Measurements from ENCODE around the gene HECTD4. TPM values are rescaled to one million over a fixed set of nuclear protein-coding genes. Genes with fewer than 3 reads are reported as not detected.
"Not testable (repeated sequence)": the region's sequence is repeated elsewhere in the genome, so short reads cannot be mapped to it uniquely, and the experiment has no call there.

HECTD4 gene
- total RNA-seq, 2 donors from 2014 or later: 54.2 to 75.4 TPM

- no peak for TF ChIP-seq CTCF (IDR thresholded peaks at IDR 0.05)
- Histone ChIP-seq H3K36me3 (no peaks in the 10 kb centered on the region), H3K4me3 (no peak overlapping the region), H3K27me3 (replicated peaks; ENCODE audit: insufficient read depth) (no peaks in the 10 kb centered on the region), H3K4me1 (ENCODE audit: control insufficient read depth in 1 of 2, low read depth in 2 of 2) (peaks cover 18 to 19% of the 10 kb centered on the region in 2 donors), H3K27ac (no peak overlapping the region), H3K9me3 (no peaks in the 10 kb centered on the region)
- ATAC-seq (ENCODE audit: insufficient number of reproducible peaks, low FRiP score, low read depth) (no peak), DNase-seq (ENCODE audit: low spot score) (no peak)
Observed at GRCh38 chr12:112112409-112113133, 269.7 kb downstream of the HECTD4 start.

GRCh38 chr12:112111931-112112330 is 270.3 kb downstream of the HECTD4 start:
- Histone ChIP-seq H3K9me3 (no peaks in the 10 kb centered on the region), H3K36me3 (no peaks in the 10 kb centered on the region), H3K27me3 (replicated peaks; ENCODE audit: insufficient read depth) (no peaks in the 10 kb centered on the region), H3K4me3 (no peak overlapping the region), H3K27ac (no peak overlapping the region), H3K4me1 (ENCODE audit: control insufficient read depth in 1 of 2, low read depth in 2 of 2) (peaks cover 19 to 23% of the 10 kb centered on the region in 2 donors)
- DNase-seq (ENCODE audit: low spot score): no peak
- TF ChIP-seq CTCF (IDR thresholded peaks at IDR 0.05): no peak
- no peak for ATAC-seq (ENCODE audit: insufficient number of reproducible peaks, low FRiP score, low read depth)

- not testable (repeated sequence) for H3K9me3 ChIP-seq; H3K27ac ChIP-seq; H3K27me3 ChIP-seq (replicated peaks; ENCODE audit: insufficient read depth); ATAC-seq (ENCODE audit: insufficient number of reproducible peaks, low FRiP score, low read depth); DNase-seq (ENCODE audit: low spot score); H3K36me3 ChIP-seq; H3K4me3 ChIP-seq
- peaks cover 18 to 20% of the 10 kb centered on the region in 2 donors for H3K4me1 ChIP-seq (ENCODE audit: control insufficient read depth in 1 of 2, low read depth in 2 of 2)
Observed at GRCh38 chr12:112110787-112111662, 271.2 kb downstream of the HECTD4 start.

Other genes with a start within 250 kb of the HECTD4 start
- gene RPL6, start 27.2 kb upstream of the HECTD4 start, total RNA-seq: 100 to 1,000 TPM; 544 to 908 TPM
- 100 to 1,000 TPM in 1 of 2 donors, 10 to 100 TPM in 1; 98.6 to 126 TPM for gene PTPN11, start 36.5 kb upstream of the HECTD4 start, total RNA-seq